ENCODE results near the gene TKT. TPM values are rescaled to one million over a fixed set of nuclear protein-coding genes. Genes with fewer than 3 reads are reported as not detected.

Gene TKT
- total RNA-seq, 1 donor from 2014 or later = 154 TPM

GRCh38 chr3:53181024-53181371 is 74.8 kb downstream of the TKT start:
- Mint-ChIP-seq H3K36me3 (ENCODE audit: low read depth) (peaks cover 82% of the 10 kb centered on the region), H3K4me1 (peaks cover 52% of the 10 kb centered on the region), H3K4me3 (peak overlapping the region; percentile 70), H3K9me3 (no peaks in the 10 kb centered on the region), H3K27me3 (no peaks in the 10 kb centered on the region), H3K27ac (peak overlapping the region; percentile 80)
- ChIA-PET CTCF (interaction anchor here (1.3 to 2.3 kb wide), 4 partner anchors 15 to 48 kb away, joined by 5 to 20 read pairs (median 8); partner anchors contain the start of gene PRKCD), POLR2A (interaction anchor here (0.6 to 4.5 kb wide), 10 partner anchors 10 to 476 kb away, joined by 3 to 105 read pairs (median 5); partner anchors contain the start of genes PRKCD and RFT1)
- ATAC-seq (ENCODE audit: low read depth) (peak; percentile 7), DNase-seq (no peak)
- intact Hi-C loops (cut with micrococcal nuclease) = loop anchor here (1.0 kb wide), 1 partner anchor 15 kb away; no protein-coding TSS in a partner anchor
- no peak for TF ChIP-seq CTCF (IDR thresholded peaks at IDR 0.05)

GRCh38 chr3:53180305-53181023 is 75.4 kb downstream of the TKT start:
- TF ChIP-seq CTCF (IDR thresholded peaks at IDR 0.05) = no peak
- ATAC-seq (ENCODE audit: low read depth) (peak; percentile 97), DNase-seq (peak; percentile 60)
- peak overlapping the region; percentile 80 for H3K27ac Mint-ChIP-seq
- H3K9me3 Mint-ChIP-seq = no peaks in the 10 kb centered on the region
- peaks cover 82% of the 10 kb centered on the region for H3K36me3 Mint-ChIP-seq (ENCODE audit: low read depth)
- ChIA-PET CTCF (interaction anchor here (1.3 to 2.3 kb wide), 4 partner anchors 15 to 47 kb away, joined by 5 to 20 read pairs (median 8); partner anchors contain the start of gene PRKCD), POLR2A (interaction anchor here (0.6 to 4.5 kb wide), 10 partner anchors 11 to 475 kb away, joined by 3 to 105 read pairs (median 5); partner anchors contain the start of genes PRKCD and RFT1)
- H3K27me3 Mint-ChIP-seq = no peaks in the 10 kb centered on the region
- intact Hi-C loops (cut with micrococcal nuclease) = loop anchor here (1.0 kb wide), 5 partner anchors 10 to 50 kb away; partner anchors contain the start of gene RFT1
- peaks cover 57% of the 10 kb centered on the region for H3K4me1 Mint-ChIP-seq
- peak overlapping the region; percentile 70 for H3K4me3 Mint-ChIP-seq

- Mint-ChIP-seq H3K4me1 (peaks cover 64% of the 10 kb centered on the region), H3K36me3 (ENCODE audit: low read depth) (peaks cover 77% of the 10 kb centered on the region), H3K4me3 (peak overlapping the region; percentile 36), H3K9me3 (no peaks in the 10 kb centered on the region), H3K27me3 (no peaks in the 10 kb centered on the region), H3K27ac (no peak overlapping the region)
- POLR2A ChIA-PET = interaction anchor here (1.5 to 4.5 kb wide), 3 partner anchors 12 to 48 kb away, joined by 5 to 105 read pairs (median 16); no protein-coding TSS in a partner anchor
- no peak for DNase-seq
- intact Hi-C loops (cut with micrococcal nuclease) = no loop called here
- no peak for ATAC-seq (ENCODE audit: low read depth)
- CTCF ChIA-PET = interaction anchor here (1.0 to 1.3 kb wide), 2 partner anchors 14 to 19 kb away, joined by 3 to 5 read pairs; no protein-coding TSS in a partner anchor
- no peak for TF ChIP-seq CTCF (IDR thresholded peaks at IDR 0.05)
These were observed 76.2 kb downstream of the TKT start for GRCh38 chr3:53179580-53179979.

GRCh38 chr3:53178246-53178645 is 77.6 kb downstream of the TKT start:
- CTCF ChIA-PET = no interaction called here
- H3K9me3 Mint-ChIP-seq = no peaks in the 10 kb centered on the region
- POLR2A ChIA-PET = no interaction called here
- no peak for TF ChIP-seq CTCF (IDR thresholded peaks at IDR 0.05)
- H3K36me3 Mint-ChIP-seq (ENCODE audit: low read depth) = peaks cover 77% of the 10 kb centered on the region
- intact Hi-C loops (cut with micrococcal nuclease) = no loop called here
- H3K4me1 Mint-ChIP-seq = peaks cover 78% of the 10 kb centered on the region
- no peak overlapping the region for H3K27ac Mint-ChIP-seq
- H3K4me3 Mint-ChIP-seq = no peak overlapping the region
- no peak for DNase-seq
- no peaks in the 10 kb centered on the region for H3K27me3 Mint-ChIP-seq
- no peak for ATAC-seq (ENCODE audit: low read depth)
